ENCODE measurements around the gene LRRFIP1.
A peak's percentile ranks its signal among the peaks of the same experiment; 100 is the strongest.

Gene LRRFIP1

DNA sequence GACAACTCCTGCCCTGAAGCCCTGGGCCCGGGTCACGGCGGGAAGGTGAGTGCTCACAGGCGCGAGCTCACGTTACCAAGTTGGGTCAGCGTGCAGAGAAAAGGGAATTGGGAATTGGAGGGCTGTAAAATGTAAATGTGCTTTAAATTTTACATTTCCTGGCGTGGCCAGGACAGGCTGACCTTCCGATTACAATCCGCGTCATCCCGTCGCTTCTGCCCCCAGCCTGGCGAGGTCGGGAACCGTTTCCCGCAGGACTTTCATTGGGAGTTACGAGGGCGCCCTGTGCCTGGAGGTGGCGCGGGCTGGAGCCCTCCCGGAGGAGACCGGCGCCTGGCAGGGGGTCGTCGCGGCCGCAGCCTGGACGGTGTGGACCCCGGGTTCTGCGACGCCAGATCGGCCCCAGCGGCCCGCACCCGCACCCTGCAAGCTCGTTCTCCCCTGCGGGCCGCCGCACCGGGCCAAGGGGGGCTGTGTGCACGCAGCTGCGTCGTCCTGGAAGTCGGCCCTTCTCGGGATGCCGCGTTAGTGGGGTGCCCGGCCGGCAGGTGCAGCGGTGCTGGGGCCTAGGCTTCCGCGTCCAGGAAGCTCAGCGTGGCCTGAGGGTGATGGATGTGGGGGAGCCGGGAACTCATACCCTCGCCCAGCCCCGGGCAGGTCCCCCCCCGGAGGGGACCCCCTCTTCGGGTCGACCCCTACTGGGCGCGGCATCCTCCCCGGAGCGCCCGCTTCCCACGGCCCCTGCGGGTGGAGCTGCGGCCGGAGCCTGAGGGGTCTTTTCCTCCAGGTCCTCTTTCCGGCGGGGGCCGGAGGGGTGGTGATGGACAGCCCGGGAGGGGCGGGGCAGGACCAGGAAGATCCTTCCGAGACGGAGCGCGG, 63.9 kb downstream of the LRRFIP1 start:
- DNase-seq = no peak

DNA sequence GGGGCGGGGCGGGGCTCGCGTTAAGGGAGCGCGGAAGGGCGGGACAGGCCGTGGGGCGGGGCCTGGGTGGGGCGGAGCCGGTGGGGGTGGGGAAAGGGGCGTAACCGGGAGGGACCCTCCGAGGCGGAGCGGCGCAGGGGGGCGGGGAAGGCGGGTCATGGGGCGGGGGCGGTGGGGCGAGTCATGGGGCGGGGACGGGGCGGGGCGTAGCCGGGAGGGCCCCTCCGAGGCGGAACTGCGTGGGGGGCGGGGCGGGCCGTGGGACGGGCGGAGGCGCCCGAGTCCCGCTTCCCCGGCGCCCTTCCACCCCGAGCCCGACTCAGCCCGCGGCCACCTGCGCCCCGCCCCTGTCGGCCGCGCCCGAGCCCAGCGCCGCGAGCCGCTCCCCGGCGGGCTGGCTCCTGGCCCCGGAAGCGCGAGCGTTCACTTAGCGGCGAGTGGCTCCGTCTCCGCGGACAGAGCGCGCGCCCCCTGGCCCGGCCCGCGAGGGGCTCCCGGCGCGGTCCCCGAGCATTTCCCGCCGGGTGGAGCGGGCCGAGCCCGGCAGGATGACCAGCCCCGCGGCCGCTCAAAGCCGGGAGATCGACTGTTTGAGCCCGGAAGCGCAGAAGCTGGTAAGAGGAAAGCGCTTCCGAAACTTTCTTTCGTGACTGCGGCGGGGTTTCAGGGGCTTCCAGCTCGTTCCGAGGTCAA, 64.7 kb downstream of the LRRFIP1 start:
- DNase-seq = peak; percentile 73

DNA sequence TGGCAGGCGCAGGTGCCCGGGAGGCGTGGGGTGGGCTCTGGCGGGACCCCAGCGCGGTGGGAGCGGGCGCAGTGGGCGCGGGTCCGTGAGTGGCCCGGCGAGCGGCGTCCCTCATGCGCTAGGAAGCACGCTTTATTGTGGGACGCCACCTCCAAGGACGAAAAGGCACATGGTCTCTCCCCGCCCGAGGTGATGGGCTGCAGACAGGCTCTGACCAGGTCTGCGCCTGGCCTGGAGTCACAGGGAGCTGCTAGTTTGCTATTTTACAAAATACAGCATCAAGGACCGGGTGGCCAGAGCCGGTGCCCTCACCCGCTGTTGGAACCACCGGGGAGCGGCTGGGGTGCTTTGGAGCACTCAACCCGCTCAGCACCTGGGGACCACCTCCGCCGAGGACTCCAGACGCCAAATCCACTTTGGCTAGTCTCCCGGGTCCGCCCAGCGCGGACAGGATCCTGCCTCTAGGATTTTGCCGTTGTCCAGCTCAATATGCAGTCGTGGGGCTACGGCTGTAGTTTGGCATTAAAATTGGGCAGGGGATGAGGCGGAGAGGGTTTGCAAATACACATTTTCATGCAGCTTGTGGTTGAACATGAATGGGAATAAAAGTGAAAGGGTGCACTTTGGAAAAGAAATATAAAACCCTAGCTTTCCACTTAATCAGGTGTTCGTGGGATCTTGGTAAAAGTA, 65.4 kb downstream of the LRRFIP1 start:
- DNase-seq = peak; percentile 59

DNA sequence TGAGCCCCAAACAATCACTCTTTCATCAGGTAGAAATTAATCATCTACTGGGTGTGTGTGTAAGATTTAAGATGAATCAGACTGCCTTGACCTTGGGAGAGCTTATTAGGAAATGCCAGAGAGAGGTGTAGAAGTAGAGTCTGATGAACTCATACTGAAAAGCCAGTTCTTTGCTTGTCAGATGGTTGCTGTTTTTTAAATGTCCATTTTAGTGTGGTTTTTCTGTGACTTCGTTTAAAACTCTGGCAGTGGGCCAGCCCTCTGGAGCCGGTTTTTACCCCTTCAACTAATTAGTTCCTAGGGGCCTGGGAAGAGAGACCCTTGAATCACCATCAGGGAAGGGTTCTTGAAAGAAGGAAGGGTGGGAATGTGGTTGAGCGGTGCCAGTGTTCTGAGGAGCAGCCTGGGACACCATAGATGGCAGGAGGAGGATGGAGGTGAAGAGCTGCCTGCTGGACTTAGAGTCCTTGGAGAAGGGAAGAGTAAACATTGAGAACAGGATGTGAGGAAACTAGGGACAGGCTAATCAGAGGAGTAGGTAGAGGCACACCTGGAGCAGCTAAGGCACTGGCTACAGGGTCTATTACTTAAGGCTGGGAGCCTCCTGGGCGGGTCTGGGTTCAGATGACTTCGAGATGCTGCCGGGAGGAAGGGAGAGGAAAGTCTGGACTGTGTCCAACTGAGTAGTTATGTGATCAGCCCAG, 66.1 kb downstream of the LRRFIP1 start:
- DNase-seq = peak; percentile 76

DNA sequence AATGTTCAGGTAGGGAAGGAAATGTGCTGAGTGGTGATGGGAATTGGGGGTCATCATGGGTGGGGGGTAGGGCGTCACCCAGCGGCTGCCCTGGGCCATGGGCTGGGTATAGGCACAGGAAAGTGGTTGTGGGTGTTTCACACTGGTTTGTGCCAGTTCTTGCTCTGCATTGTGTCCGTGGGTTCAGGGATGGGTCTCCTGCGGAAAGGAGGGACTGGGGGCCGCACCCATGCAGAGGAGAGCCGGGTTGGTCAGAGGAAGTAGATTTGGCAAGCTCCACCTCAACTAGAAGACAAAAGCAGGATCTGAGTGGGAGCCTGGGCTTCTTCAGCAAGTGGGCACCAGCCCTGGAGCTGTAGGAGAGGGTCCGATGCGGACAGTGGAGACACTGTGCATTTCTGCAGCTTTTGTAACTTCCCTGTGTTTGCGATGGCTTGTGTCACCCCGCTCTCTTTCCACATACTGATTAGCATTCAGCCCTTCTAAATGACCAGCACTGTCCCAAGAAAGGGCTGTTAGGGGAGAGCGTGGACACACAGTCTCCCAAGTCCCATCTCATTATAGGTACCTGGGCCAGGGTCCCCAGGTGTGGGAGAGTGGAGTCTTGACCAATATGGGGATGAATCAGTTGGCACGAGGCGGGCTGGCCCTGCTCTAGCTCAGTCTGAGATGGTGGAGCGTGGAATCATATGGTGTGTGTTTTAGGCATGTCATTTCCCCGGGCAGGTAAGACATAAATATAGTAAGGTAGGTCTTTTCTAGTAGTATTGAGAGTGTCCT, 67.2 kb downstream of the LRRFIP1 start:
- DNase-seq = no peak

DNA sequence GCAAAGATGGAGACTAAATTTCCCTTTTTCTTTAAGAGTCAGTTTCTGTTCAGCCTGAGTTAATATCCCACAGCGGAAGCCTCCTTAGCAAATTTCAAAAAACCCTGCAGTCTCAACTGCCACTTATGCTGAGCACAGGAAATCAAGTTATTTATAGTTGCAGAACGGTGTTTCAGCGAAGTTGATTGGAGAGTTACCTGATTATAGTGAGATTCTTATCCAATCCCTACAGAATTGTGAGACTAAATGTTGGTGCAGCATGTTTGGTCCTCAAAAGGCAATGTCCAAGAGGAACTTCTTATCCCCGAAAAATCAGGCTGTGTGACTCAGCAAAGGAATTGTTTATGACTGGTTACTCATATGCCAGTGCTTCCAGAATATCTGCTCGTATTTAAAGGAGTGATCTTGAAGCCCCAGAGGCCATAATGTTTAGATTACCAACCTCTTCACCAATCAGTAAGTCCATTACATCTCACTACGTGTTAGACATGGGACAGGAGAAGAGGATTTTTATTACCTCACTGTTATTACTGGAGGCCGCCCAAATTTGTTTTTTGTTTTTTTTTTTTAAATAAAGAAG, 67.9 kb downstream of the LRRFIP1 start:
- DNase-seq = peak; percentile 84

DNA sequence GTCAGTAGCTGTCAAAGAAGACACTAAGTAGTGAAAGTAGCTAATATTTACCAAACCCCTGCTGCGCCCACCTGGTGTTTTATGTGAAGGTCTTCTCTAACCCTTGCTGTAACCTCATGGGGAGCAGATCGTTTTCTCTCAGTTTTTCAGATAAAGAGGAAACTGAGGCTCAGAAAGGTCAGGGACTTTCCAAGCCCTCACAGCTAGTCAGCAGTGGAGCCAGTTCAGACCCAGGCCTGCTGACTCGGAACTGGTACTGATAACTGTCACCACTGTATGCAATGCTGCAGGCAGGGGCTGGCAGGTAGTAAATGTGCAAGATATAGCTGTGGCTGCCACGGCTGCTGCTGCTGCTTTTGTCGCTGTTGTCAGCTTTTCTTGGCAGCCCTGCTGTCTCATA, 69.1 kb downstream of the LRRFIP1 start:
- no peak for DNase-seq

DNA sequence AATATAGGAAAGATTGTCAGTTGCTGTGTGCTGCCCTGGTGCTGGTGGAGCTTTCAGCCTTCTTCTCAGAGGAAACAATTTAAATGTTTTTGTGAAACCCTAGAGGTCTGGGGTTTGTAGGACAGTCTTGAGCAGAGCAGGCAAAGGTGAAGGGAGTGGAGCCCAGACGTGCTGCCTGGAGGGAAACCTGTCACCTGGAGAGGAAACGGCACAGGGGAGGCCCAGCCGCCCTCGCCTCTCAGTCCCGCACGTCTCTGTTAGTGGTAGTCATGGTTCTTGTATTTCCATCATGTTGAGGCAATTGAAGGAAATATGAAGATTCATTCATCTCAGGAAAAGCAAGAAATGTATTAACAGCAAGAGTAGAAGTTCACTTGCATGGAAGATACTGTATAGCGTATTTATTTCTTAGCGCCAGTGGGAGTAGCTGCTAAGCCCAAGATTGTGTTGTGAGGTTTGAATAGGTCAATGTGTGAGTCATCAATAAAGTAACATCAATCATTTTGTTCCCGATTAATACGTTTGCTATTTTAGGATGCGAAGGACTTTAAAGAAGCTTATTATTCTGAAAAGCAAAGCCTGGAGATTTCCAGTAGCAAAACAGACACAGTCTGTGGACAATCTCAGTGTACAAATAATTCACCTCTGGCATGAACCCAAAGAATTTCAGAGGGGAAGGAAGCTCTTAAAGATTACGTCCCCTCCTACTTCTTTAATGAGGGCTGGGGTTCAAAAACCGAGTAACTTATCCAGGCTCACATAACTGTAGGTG, 70.4 kb downstream of the LRRFIP1 start:
- no peak for DNase-seq

DNA sequence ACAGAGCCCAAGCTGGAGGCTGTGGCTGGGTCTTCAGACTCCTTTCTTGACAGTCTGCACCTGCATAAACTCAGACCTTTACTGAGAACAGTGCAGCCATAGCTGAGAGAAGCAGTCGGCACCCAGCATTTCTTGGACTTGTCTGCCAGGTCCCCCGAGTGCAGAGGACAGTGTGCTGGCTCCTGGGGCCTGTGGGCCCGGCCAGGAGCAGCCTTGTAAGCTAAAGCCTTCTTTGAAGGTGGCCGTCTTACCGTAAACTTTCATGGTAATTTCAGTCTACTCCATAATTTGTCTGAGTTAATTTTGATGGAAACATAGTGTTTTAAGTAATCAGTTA, 70.9 kb downstream of the LRRFIP1 start:
- DNase-seq = no peak

DNA sequence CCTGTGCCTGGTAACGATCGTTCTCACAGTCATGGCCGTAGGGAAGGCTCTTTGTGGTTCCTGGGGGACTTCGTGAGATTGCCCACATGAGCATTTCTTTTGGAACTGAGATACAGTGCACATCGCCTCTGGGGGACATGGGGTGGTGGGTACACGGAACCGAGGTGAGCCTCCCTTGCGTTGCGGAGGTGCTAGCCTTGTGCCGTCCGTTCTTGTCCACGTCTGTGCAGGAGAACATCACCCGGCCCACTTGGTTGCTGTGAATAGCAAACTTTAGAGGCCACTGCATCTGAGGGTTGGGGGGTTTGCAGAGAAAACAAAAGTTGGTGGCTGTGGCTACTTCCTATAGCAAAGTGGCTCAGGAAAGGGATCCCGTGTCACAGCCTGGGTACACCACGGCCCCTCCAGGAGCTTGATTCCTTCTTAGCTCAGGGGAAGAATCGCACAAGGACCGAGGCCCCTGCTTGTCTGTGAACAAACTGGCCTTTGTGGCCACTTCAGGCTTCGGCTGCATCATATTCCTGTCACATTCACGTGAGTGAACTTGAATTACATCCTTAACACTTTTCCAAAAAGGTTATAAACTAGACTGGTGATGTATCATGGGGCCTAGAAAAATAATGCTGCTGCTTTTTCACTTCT, 72.6 kb downstream of the LRRFIP1 start:
- no peak for DNase-seq

DNA sequence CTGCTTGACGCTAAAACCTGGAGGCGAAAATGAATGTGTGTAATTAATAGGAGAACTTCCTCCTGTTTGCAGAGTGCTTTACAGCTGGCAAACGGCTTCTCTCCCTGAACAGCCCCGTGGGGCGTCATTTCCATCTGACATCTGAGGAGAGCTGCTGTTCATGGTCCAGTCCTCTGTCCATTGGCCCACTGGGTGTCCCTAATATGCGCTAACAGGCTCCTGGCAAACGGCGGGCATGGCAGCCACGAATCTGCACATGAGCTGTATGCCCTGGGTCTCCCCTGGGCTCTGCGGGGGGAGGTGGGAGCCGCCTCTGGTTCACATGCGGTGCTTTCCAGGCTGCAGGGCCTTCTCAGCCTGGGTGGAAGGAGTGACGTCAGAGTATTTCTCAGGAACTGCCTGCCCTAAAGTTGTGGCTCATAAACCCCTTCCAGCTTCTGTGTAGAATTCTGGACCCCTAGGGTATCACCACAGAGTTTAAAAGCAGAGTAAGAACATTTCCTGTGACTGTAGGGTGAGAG, 73.2 kb downstream of the LRRFIP1 start:
- DNase-seq = no peak

DNA sequence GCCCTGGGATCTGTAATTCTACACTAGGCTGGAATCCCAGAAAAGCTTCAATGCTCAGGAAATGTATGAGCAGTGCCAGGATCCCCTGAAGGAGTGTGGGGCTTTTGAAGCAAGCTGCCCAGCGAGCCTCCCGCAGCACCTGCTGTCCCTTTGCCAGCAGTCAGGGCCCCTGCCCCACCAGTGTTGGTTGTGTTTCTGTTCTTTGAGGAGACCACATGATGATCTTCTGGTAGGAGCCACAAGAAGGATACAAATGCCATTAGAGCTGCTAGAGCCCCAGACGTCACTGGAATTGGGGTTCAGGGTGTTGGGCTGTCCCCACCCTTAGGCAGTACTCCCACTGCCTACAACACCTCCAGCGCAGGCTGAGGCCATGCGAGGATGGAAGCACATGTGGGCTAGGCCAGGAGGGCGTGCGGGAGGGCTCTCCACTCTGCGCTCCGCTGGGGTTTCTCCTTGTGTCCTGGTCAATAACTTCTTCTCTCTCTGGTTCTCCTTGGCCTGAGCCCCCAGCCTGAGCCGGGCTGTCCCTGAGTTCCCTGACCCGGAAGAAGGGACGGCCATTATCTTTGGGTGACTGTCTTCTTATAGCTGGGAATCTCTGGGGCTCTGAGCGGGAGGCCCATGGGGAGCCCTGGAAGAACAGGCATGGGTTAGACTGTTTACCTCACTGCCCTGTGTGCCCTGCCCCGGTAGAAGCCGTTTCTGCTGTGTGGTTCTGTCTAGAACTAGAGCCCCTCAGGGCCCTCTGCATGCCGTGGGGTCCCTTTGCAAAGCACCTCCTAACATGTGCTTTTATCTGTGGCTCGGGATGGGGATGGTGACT, 73.9 kb downstream of the LRRFIP1 start:
- no peak for DNase-seq

DNA sequence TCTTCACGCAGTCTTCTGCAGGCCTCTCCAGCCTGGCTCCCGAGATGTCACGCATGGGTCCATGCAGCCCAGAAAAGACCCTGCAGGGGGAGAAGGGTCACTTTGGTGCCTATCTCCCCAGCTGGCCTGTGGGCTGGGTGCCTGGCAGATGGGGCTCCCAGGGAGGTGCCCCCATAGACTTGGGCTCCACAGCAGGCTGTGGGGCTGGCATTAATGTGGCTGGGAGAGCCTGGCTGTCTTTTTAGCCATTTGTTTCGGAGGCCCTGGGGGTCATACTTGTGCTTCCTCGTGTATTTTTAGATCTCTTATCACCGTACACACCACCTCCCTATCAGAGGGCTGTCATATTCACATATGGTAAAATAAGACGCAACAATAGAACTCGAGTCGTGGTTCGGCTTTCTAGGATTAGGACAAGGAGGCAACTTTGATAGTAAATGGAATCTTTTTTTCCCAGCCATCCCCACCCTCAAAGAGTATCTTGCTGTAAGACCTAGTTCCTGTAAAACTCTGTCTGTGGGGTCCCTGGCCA, 74.5 kb downstream of the LRRFIP1 start:
- no peak for DNase-seq

DNA sequence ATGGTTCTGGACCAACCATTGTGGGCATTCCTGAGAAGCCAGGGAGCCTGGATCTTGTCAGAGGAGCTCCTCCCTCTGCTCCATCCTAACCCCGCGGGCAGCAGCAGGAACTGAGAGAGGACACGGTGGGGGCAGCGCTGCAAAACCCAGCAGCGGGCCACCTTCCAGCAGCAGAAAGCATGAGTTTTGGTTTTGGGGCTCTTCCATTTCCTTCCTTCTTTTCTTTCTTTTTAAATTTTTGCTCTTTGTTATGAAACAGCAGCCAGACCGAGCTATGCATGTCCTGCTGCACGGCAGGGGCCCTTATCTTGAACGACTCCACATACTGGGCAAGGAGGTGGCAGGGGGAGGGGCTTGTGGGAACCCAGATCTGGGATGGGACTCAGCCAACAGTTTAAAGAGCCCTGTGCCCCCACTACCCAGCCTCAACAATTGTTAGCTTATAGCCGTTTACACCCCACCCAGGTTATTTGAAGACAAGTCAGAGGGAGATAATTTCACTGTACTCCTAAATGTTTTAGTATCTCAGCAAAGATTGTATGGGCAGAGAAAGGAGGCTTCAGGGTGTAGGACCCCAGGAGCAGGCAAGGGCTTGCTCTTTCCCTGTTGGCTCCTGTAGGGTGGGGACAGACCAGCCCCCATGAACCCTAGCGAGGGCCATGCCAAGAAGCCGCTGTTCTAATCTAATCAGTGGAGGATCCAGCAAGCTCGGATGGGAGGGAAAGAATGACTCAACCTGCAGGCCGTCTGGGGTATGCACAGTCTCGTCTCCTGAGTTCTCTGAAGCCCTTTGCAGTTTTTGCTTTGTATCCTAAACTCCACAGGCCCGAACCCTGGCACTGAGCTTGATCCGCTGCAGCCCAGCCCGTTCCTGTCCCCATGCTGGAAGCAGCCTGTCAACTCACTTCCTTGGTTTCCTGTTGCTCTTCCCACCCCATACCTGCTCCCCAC, 75.3 kb downstream of the LRRFIP1 start:
- DNase-seq = no peak

DNA sequence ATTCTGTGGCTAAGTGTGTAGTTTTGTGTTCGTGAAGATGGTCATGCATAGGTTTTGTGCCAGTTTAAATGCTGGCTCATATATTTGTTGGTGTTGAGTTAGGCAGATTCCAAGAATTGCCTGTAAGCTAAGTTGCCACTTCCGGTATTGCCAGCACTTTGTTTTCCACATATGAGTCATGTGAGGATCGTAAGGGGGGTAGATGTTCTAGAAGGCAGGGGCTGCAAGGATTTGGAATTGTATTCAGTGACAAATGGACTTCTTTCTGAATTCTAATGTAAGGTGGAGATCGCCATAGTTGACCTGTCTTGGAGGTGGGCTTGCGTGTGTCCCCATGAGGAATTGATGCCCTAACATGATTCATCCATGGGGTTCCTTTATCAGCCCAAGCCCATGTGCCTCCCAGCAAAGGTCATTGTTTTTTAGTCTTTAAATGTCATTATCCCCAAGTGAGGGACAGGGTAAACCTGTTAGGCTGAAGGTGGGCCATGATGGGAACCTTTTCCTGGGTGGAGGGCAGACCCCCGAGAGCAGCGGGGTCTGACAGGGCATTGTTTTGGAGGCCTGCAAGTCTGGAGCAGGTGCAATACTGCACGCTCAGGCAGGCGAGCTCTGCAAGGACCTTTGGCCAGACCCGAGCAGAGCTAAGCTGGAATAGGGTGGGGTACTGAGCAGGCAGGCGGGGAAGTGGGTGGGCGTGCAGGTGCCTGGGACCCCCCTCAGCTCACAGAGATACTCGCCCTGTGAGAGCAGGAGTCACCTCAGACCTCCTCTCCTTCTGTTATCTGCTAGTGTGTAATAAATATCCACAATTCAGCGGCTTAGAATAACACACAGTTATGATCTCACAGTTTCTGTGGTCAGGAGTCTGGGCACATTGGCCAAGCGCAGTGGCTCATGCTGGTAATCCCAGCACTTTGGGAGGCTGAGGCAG, 77.4 kb downstream of the LRRFIP1 start:
- no peak for DNase-seq

DNA sequence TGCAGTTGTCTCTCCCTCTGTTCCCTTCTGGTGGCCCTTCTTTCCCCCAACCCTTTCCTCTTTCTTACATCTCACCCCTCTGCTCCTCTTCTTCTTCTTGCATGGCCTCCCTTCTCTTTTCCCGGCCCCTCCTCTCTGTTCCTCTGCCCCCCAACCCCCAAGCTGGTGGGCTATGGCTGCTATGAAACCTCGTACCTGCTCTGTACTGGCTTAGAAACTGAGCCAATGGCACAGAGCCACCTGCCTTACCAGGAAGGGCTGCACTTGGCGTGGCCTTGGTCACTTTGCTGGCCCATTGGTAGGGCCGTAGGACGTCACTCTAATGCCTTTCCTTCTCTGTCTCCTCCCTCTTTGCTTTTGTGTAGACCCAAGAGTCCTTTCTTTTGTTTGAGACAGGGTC, 78.9 kb downstream of the LRRFIP1 start:
- no peak for DNase-seq

DNA sequence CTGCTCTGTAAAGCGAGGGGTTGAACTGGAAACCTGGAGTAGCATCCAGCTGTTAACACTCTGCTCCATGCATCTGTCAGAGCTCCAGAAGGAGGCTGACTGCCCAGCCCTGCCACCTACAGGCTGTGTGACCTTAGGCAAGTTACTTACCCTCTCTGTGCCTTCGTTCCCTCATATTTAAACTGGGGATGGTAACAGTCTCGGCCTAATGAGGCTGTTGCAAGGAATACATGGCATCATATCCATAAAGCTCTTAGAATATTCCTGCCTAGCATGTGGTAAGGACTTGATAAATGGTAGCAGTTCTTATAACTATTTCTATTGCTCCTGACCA, 80.6 kb downstream of the LRRFIP1 start:
- no peak for DNase-seq

All from DMS79 treated with DMSO at 0.1 percent for 48 hours (cell line).